ENCODE data around the gene TRPM1. TPM values are rescaled to one million over a fixed set of nuclear protein-coding genes. Genes with fewer than 3 reads are reported as not detected.

TRPM1 gene
- total RNA-seq, 1 donor from 2014 or later: not detected

GRCh38 chr15:30969724-30970123, 131.8 kb downstream of the TRPM1 start:
- CTCF ChIA-PET: no interaction called here
- Mint-ChIP-seq H3K4me1 (peaks cover 45% of the 10 kb centered on the region), H3K36me3 (ENCODE audit: low read depth) (peaks cover 74% of the 10 kb centered on the region), H3K9me3 (no peaks in the 10 kb centered on the region), H3K27ac (peak overlapping the region; percentile 5), H3K27me3 (no peaks in the 10 kb centered on the region), H3K4me3 (no peak overlapping the region)
- ATAC-seq (ENCODE audit: low read depth) (no peak), DNase-seq (no peak)
- intact Hi-C loops (cut with micrococcal nuclease): loop anchor here (2.0 to 10.0 kb wide), 2 partner anchors 15 to 515 kb away; no protein-coding TSS in a partner anchor
- TF ChIP-seq CTCF (IDR thresholded peaks at IDR 0.05): no peak
- POLR2A ChIA-PET: no interaction called here

GRCh38 chr15:30963681-30964080, 137.8 kb downstream of the TRPM1 start:
- intact Hi-C loops (cut with micrococcal nuclease): loop anchor here (10.0 kb wide), 1 partner anchor 521 kb away; no protein-coding TSS in a partner anchor
- peaks cover 10% of the 10 kb centered on the region for H3K4me1 Mint-ChIP-seq
- H3K36me3 Mint-ChIP-seq (ENCODE audit: low read depth): peaks cover 76% of the 10 kb centered on the region
- ChIA-PET POLR2A (no interaction called here), CTCF (interaction anchor here (1.0 to 3.2 kb wide), 2 partner anchors 165 to 168 kb away, joined by 3 to 17 read pairs; no protein-coding TSS in a partner anchor)
- DNase-seq (no peak), ATAC-seq (ENCODE audit: low read depth) (no peak)
- no peak overlapping the region for H3K4me3 Mint-ChIP-seq
- TF ChIP-seq CTCF (IDR thresholded peaks at IDR 0.05): no peak
- H3K9me3 Mint-ChIP-seq: no peaks in the 10 kb centered on the region
- no peak overlapping the region for H3K27ac Mint-ChIP-seq
- no peaks in the 10 kb centered on the region for H3K27me3 Mint-ChIP-seq

GRCh38 chr15:30962659-30963058, 138.9 kb downstream of the TRPM1 start:
- no peak for TF ChIP-seq CTCF (IDR thresholded peaks at IDR 0.05)
- H3K27me3 Mint-ChIP-seq: no peaks in the 10 kb centered on the region
- H3K4me1 Mint-ChIP-seq: peaks cover 12% of the 10 kb centered on the region
- H3K36me3 Mint-ChIP-seq (ENCODE audit: low read depth): peaks cover 83% of the 10 kb centered on the region
- intact Hi-C loops (cut with micrococcal nuclease): loop anchor here (10.0 kb wide), 1 partner anchor 522 kb away; no protein-coding TSS in a partner anchor
- ChIA-PET CTCF (interaction anchor here (3.2 kb wide), 1 partner anchor 166 kb away, joined by 17 read pairs; no protein-coding TSS in a partner anchor), POLR2A (no interaction called here)
- H3K9me3 Mint-ChIP-seq: no peaks in the 10 kb centered on the region
- no peak for DNase-seq
- peak overlapping the region; percentile 5 for H3K27ac Mint-ChIP-seq
- no peak overlapping the region for H3K4me3 Mint-ChIP-seq
- no peak for ATAC-seq (ENCODE audit: low read depth)

- no peak for TF ChIP-seq CTCF (IDR thresholded peaks at IDR 0.05)
- DNase-seq (no peak), ATAC-seq (ENCODE audit: low read depth) (no peak)
- Mint-ChIP-seq H3K27ac (peak overlapping the region; percentile 5), H3K27me3 (no peaks in the 10 kb centered on the region), H3K9me3 (no peaks in the 10 kb centered on the region), H3K4me3 (no peak overlapping the region), H3K36me3 (ENCODE audit: low read depth) (peaks cover 83% of the 10 kb centered on the region), H3K4me1 (peaks cover 14% of the 10 kb centered on the region)
- ChIA-PET POLR2A (no interaction called here), CTCF (interaction anchor here (3.2 kb wide), 1 partner anchor 167 kb away, joined by 17 read pairs; no protein-coding TSS in a partner anchor)
- intact Hi-C loops (cut with micrococcal nuclease): loop anchor here (10.0 kb wide), 1 partner anchor 523 kb away; no protein-coding TSS in a partner anchor
These were observed 139.4 kb downstream of the TRPM1 start for GRCh38 chr15:30962079-30962478.

- ATAC-seq (ENCODE audit: low read depth) (no peak), DNase-seq (no peak)
- peaks cover 92% of the 10 kb centered on the region for H3K36me3 Mint-ChIP-seq (ENCODE audit: low read depth)
- TF ChIP-seq CTCF (IDR thresholded peaks at IDR 0.05): no peak
- no peak overlapping the region for H3K27ac Mint-ChIP-seq
- H3K4me1 Mint-ChIP-seq: peaks cover 6% of the 10 kb centered on the region
- ChIA-PET CTCF (no interaction called here), POLR2A (no interaction called here)
- H3K4me3 Mint-ChIP-seq: no peak overlapping the region
- no peaks in the 10 kb centered on the region for H3K9me3 Mint-ChIP-seq
- no peaks in the 10 kb centered on the region for H3K27me3 Mint-ChIP-seq
- intact Hi-C loops (cut with micrococcal nuclease): no loop called here
These were observed 143.3 kb downstream of the TRPM1 start for GRCh38 chr15:30958219-30958618.
